GM19455 (cell line): Measurements from ENCODE around the gene MEGF11.

Experiments
- ATAC-seq: cut with Tn5 transposase; IDR thresholded peaks from one replicate; pipeline ENCODE4 v1.9.1; 2021; ENCODE audit not compliant: unreplicated experiment

The MEGF11 gene

DNA sequence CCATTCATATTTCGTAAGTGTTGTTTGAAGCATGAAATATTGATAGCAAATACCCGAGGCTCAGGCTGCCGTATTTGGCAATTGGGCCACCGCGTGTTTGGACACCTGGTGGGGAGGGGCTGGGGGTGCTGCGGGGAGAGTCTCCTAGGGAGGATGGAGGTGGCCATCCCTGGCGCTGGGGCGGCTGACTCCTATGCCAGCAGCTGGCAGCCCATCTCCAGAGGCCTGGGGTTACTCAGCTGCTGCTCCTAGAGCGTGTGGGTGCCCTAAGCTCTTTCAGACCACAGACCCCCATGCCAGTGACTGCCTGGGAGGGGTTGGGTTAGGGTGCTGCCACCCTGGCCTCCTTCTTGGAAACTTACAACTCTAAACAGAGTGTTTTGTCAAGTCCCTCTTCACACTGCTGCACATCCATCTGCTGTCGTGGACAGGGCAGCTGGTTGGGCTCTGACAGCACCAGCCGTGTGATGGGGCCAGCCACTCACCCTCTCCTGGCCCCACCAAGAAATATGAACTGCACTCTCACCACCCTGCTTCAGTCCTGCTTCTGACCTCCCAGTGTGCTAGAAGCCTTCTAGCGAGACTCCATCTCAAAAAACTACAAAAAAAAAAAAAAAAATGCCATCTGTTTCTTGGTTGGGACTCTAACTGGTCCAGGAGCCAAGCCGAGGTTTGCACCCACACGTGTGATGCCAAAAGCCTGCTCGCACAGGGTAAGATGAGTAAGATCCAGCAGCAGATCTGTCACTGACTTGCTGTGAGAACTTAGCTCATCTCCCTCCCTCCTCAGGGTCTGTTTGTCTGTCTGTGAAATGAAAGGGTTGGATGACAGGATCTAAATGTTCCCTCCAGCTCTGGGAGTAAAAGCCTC, 156.2 kb downstream of the MEGF11 start:
- ATAC-seq = no peak

DNA sequence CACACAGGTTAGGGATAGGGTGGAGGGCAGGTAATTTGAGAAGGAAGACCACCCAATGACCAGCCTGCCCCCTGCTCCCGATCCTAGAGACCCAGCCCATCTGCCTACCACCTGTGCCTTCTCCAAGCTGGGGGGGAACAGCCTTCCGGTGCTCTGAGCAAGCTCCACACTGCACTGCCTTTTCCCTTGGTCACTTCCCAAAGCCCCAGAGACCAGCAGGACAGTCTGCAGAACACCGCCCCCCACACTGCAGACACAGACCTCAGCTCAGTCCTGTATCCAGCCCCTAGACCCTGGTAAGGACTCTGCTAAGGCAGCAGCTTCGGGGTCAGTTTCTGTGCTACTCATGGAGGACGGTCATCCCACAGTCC, 156.9 kb downstream of the MEGF11 start:
- no peak for ATAC-seq

DNA sequence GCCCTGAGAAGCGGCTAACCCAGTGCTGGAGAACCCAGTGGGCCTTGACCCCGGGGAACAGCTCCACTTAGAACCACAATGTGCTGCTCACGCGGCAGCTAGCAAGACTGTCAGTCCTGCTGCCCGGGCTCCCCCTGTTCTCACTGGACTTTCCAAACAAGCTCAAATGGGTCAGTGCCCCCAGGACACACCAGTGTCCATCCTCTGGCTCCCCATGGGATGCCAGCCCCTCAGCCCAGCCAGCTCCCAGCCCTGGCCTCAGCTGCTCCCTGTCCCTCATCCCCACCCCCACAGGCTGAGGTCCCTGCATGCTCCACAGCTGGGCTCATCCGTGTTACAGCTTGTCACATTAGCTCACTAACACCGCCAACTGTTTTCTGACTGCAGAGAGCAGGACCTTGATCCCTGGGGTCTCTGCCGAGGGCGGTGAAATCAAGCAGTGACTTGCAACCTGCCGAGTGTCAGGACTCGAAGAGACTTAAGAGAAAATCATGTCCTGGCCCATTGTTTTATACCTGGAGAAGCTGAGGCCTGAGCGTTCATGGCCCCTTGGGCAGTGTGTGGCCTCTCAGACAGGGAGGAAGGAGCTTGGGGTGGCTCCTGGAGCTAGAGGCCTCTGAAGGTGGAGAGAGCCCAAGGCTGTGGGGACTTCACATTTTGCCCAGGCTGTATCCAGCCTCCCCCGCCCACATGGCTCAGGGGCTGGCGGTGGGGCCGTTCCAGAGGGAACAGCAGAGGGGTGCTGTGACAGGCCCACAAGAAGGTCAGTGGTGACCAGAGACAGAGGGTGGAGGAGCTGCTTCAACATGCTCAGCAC, 157.5 kb downstream of the MEGF11 start:
- ATAC-seq = no peak

DNA sequence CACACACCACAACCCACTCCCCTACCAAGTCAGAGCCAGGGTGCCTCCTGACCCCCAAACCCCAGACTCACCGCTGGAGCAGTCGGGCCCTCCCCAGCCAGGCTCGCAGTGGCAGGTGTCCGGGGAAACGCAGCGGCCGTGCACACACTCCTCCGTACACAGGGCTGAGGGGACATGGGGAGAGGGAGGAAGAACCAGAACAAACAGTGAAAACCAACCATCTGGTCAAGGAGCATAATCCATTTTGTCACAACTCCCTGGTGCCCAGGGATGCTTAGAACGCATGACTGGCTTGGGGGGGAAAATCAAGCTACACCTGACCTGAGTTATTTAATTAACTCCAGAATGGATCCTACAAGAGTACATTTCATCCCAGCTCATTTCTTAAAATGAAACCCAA, 159.2 kb downstream of the MEGF11 start:
- no peak for ATAC-seq

DNA sequence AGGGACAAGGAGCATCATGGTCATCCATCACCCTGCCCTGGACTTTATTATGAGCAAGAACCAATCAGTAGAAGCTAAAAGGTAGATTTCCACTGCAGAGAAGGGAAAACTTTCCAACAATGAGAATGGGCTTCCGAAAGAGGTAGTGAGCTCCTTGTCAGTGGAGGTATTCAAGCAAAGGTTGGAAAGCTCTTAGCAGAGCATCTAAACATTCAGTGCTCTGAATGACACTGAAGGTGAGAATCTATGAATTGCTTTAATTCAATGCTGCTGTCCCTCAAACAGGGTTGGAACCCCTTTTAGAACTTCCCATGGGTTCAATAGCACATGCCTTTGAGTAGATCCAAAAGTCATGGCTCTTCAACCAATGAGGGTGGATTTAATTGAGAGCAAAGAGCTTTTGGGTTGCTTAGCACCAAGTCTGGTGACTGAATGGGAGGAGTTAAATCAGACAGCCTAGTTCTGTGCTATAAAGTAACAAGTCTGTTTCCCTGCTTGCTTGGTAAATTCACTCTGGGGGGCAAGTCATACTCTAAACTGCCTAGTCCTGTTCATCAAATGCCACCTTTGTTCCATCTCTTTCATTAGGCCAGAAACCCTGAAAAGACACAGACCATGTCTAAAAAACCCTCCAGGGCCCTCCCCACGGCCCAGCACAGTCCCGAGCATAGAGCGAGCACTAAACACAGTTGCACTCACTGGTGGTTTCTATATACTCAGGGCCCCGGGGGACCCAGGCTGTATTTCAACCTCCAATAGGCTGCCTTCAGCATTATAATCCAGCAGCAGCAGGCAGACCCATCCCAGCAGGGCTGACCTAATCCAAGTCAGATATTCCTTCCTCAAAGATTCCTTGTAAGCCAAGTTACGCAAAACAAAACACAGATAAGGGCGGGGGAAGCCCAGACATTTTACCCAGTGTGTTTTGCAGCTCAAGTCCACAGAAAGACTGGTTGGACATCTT, 161.2 kb downstream of the MEGF11 start:
- no peak for ATAC-seq

DNA sequence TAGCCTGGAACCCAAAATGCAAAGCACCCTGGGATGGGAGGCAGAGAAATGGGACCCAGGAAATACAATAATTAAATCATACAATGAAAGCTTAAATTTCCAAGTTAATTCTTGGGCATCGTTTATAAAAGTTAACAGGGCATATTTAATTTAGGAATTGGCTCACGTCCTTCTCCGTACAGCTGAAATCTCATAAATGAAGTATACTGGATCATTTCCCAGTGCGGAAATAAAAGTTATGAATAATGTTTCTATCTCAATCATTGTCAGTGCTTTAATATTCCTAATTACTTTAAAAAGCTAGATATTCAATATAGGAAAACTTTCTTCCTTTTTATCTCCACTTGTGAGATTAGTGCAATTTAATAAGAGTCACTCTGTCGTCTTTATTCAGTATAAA, 164.0 kb downstream of the MEGF11 start:
- ATAC-seq = no peak

DNA sequence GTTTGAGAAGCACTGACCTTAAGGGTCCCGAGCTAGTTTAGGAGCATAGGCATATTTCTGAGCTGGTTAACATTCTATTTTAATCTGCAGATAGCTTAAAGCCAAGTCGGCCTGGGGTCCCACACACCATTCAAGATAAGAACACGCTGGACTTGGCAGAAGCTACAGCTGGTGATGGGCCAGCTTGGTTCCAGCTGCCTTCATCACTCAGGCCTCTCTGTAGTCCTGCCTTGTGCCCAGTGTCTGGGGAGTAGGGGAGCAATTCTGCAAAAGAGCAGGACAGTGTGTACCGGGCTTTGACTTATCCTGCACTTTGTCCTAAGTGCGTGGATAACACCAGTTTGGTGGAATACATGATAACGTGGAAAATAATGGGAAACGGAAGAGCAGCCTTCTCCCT, 164.5 kb downstream of the MEGF11 start:
- no peak for ATAC-seq

DNA sequence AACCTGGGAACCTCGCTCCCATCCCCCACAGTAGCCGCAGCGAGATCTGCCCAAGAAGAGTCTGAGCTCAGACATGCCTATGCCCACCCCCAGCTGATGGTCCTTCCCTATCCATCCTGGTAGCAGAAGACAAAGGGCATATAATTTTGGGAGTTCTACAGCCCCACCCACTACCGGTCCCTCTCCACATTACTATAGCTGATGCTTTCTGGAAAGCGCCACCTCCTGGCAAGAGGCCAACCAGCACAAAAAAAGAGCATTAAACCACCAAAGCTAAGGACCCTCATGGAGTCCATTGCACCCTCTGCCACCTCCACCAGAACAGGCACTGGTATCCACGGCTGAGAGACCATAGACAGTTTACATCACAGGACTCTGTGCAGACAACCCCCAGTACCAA, 168.4 kb downstream of the MEGF11 start:
- ATAC-seq = no peak

DNA sequence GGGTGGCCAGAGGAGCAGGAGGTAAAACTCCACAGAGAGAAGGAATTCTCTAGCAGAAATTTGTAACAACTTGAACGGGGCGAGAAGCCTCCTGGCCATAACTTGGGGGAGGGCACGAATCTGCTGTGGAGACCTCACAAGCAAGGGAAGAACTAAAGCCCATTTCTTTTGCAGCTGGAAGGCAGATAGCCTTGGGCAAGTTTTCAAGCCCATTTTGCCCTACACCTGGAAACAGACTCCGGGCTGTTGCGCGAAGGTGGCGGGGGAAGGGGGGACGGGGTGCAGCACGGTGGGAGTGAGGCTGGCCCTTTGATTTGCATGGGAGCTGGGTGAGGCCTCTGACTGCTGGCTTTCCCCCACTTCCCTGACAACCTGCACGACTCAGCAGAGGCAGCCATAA, 168.8 kb downstream of the MEGF11 start:
- ATAC-seq = no peak

DNA sequence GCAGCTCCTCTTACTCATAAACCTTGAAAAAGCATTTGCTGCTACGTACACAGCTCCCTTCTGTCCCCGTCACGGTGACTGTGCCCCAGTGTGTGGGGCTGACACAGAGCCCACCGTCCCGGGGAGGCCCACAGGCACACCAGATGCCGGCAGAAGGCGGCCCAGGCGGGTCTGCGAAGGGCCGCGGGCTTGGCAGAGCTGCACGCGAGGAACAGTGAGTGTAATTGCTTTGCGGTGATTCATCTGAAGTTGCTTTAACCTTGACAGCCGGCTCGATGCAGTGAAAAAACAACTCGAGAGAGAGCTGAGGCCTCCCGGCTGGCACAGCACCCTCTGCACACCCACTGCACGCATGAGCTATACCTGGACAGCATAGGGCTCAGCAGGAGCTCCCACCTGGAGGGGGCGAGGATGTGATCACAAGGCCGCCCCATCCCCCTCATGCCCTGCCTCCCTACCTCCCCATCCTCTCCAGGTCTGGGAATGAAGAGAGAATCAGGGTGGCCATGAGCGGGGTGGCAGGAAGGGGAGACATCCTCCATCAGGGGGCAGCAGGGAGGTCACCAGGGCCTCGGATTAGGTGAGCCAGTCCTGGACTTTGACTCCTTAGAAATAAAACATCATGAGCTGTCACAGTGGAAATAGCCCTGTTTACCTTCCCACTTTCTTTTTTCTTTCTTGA, 172.7 kb downstream of the MEGF11 start:
- ATAC-seq = no peak

DNA sequence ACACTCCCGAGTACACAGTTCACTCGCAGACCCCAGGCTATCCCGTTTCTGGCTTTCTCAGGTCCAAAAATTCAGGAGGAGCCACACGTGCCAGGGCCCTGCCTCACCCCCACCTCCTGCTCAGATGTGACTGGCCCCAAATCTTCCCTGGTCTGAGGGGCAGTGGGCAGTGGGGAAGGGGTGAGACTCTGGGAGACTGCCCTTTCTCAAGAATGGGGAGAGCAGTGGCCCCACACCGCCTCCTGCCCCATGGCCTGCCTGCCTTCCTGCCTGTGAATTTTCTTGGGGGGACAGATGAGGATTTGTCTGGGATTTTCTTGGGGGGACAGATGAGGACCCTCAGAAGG, 174.6 kb downstream of the MEGF11 start:
- ATAC-seq = no peak

DNA sequence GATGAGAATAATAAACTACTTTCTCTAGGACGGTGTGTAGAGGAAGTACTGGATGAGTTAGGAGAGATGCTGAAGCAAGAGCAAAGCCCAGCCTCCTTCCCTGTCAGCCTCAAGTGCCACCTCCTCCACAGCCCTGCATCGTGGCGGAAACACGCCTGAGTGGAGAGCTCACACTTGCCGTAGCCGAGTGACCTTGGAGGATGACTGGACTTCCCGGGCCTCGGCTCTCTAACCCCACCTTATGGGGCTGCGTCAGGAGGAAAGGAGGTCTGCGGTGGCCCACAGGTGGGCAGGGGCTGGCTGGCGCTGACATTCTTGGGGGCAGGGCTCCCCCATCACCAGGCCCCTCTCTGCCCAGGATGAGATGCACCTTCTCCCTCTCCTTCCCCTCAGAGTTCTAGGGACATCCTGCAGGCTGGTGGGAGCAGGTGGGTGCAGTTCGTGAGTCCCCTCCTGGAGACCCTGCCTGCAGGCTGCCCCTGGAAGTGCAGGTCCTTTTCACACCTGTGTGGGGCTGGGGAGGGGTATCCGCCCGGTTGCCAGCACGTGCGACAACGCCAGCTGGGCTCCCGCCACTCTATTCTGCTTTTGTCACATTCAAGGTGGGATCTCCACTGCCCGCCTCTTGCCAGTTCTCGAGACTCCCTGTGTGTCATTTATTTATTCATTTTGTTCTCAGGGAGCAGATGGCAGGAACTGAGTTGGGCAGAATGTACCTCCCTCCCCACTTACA, 175.2 kb downstream of the MEGF11 start:
- ATAC-seq = no peak

DNA sequence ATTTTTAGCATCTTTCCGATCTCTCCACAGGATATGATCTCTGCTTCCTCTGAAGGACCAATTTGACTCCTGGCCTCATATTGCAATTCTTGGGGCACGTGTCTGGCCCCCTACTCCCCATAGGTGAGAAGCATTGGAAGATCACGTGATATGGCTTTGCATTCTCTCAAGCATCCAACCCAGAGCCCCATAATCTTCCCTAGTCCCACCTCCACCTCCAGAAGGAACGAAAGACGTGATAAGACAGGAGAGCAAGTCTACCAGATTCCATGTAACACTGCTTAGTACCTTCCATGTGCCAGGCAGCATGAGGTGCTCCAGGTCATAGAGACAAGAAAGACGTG, 176.3 kb downstream of the MEGF11 start:
- no peak for ATAC-seq

DNA sequence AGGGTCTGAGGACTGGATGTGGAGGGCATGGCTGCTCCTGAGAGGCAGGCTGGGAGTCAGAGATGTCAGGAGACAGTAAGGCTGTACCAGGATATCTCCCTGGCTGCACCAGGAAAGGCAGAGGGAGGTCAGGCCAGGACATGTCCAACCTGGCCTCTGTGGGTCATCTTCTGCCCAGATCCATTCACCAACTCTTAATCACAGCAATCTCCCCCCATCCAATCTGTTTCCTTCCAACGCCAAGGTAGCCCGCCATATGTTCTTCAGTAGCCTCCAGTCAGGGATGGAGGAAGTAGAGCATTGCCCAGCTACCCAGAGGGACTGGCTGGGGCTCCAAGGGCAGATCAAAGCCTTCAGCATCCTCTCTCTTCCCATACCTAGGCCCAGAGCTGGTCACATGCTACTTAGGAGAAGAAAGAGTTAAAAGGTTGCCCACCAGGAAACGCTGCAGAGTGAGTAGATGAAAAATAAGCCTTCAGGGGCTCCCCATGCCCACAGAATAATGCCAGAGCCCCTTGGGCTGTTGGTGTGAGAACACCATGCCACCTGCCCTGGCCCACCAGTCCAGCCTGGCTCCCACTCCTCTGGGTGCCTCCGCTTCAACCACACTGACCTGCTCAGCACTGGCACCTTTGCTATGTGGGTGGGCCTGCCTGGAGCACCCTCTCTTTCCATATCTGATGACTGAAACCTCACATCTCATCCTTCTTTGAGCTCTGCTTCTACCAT, 176.8 kb downstream of the MEGF11 start:
- ATAC-seq = no peak

DNA sequence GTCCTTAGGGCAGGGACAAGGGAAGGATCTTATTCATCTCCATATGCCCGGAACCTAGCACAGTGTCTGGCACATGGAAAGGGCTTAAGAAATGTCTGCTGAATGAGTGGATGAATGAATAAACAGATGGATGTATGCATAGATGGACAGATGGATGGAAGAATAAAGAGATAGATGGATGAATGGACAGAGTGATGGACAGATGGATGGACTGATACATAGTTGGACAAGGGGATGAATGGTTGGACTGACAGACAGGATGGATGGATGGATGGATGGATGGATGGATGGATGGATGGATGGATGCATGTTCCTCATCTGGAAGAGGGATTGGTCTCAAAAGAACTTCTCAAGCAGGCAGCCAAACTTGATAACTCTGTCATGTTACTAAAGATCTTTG, 177.6 kb downstream of the MEGF11 start:
- no peak for ATAC-seq

DNA sequence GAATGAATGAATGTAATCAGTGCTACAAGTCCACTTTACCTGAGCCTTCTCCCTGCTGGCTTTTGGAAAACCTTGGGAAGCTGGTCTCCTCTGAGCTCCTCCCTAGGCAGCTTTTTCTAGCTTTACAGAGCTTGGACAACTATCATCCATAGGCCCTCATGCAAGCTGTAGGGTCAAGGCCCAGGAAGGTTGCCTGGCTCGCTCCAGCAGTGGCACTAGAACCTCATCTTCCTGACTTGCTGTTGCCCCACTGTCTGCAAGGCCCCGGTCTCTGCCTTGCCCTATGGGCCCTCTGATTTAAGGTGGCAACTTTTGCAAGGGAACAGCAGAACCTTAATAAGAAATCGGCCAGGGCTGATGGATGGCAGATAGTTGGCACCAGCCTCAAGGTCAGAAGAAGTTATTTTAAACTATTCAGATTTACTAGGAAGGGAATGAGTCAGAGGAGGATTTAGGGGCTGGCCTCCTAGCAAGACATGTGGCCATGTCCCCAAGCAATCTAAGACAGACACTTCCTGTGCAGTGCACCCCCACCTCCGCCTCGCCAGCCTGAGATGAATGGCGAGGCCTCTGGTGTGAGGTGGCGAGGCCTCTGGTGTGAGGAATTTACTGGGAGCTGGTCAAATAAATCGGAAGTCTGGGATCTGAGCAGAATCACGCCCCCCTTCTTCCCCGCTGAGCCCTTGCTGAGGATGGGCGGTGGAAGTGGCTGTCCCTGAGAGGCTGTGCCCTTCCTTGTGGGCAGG, 180.8 kb downstream of the MEGF11 start:
- no peak for ATAC-seq

DNA sequence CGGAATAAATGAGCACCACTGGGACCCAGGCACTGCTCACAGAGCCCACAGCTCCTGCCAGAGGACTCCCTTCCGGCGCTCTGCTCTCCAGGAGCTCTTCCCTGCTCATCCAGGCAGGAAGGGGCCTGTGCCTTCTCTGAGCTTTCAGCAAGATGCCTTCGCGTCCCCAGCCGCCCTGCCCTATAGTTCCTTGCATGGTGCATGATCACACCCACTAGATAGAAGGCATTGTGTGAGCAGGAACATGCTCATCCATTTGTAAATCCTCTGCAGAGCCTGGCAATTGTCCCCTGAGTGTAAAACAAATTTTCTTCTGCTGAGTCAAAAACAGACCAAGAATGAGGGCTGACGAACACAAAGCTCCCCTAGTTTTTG, 181.6 kb downstream of the MEGF11 start:
- ATAC-seq = no peak

DNA sequence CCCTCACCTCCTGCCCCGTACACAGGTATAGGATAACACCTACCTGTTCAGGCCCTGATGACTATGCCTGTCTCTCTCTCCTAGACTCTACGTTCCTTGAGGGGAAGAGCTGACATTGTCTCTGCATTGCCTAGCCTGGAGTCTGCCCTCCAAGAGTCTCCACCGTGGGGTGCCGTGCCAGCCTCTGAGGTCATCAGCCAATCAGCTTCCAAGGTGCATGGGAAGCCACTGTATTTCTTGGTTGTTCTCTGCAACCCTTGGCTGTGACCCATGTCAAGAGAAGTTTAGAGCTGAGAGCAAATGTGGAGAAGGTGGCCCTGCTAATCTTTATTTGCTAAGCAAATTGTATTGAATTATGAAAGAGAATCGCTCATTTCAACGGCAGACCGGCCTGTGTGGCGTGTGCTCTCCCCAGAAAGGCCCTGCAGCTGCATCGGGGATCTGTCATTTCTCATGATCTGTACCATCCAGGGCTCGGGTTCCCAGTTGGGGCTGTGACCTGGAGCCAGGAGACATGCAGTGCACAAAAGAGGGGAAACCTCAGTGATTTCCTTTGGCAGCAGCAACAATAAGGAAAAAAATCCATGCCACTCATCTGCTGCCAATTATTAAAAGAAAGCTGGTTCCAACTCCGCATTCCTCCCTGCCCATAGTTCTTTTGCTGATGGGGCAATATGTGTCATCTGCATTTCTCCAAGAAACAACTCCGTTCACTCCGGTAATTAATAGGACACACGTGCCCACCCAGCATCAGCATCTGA, 182.2 kb downstream of the MEGF11 start:
- ATAC-seq = no peak
